OCI-LY1 (cell line): ENCODE data around the gene DGKA.

ENCODE experiments used
- H2AFZ ChIP-seq: fragments of 200-600 bp; sonication (generic), shearing (Covaris generic); 2 replicates; pipeline ENCODE4 v1.6.0; 2014; ENCODE audit warnings: antibody characterized with exemption, mild to moderate bottlenecking, low read length
- H3F3A ChIP-seq: fragments of 200-600 bp; sonication (generic), shearing (Covaris generic); 2 replicates; pipeline ENCODE4 v1.6.0; 2014; ENCODE audit warnings: mild to moderate bottlenecking, antibody characterized with exemption, low read length, moderate library complexity; ENCODE audit not compliant: insufficient read depth
- H3K27ac ChIP-seq: fragments of 200-600 bp; sonication (generic); 2 replicates; pipeline ENCODE4 v1.5.1; 2014; ENCODE audit warnings: low read length, mixed run types, mild to moderate bottlenecking, low read depth; ENCODE audit not compliant: poor library complexity, severe bottlenecking
- H3K27me3 ChIP-seq: fragments of 200-600 bp; sonication (generic); 2 replicates; pipeline ENCODE4 v1.6.0; 2014; ENCODE audit warnings: antibody characterized with exemption, mild to moderate bottlenecking, low read length, moderate library complexity; ENCODE audit not compliant: insufficient read depth
- H3K36me3 ChIP-seq: fragments of 200-600 bp; sonication (generic); 2 replicates; pipeline ENCODE4 v1.6.1; 2014; ENCODE audit warnings: mild to moderate bottlenecking, antibody characterized with exemption, low read length, moderate library complexity, mixed read lengths; ENCODE audit not compliant: insufficient read depth
- H3K4me1 ChIP-seq: fragments of 200-600 bp; sonication (generic); 2 replicates; pipeline ENCODE4 v1.5.1; 2014; ENCODE audit warnings: mild to moderate bottlenecking, low read length, moderate library complexity; ENCODE audit not compliant: insufficient read depth, severe bottlenecking
- H3K4me2 ChIP-seq: fragments of 200-600 bp; sonication (generic), shearing (Covaris generic); 2 replicates; pipeline ENCODE4 v1.6.1; 2014; ENCODE audit warnings: low read length
- H3K4me3 ChIP-seq: fragments of 200-600 bp; sonication (generic); 2 replicates; pipeline ENCODE4 v1.5.1; 2014; ENCODE audit warnings: low read length, low read depth, mild to moderate bottlenecking, mixed read lengths; ENCODE audit not compliant: poor library complexity, severe bottlenecking
- H3K79me2 ChIP-seq: fragments of 200-600 bp; shearing (Covaris generic); 2 replicates; pipeline ENCODE4 v1.6.1; 2016; ENCODE audit warnings: mixed run types, low read length, mixed read lengths; ENCODE audit not compliant: insufficient read depth
- H3K9ac ChIP-seq: fragments of 200-600 bp; sonication (generic), shearing (Covaris generic); 2 replicates; pipeline ENCODE4 v1.6.1; 2014; ENCODE audit warnings: mild to moderate bottlenecking, low read length, mixed read lengths
- H3K9me2 ChIP-seq: fragments of 200-600 bp; sonication (generic), shearing (Covaris generic); 2 replicates; pipeline ENCODE4 v1.6.1; 2014; ENCODE audit warnings: low read depth, mild to moderate bottlenecking, low read length, mixed read lengths
- H3K9me3 ChIP-seq: fragments of 200-600 bp; shearing (Covaris generic); 2 replicates; pipeline ENCODE4 v1.6.1; 2014; ENCODE audit warnings: low read length, mixed read lengths
- H4K20me1 ChIP-seq: fragments of 200-600 bp; sonication (generic), shearing (Covaris generic); 2 replicates; pipeline ENCODE4 v1.6.0; 2016; ENCODE audit warnings: mild to moderate bottlenecking, low read length; ENCODE audit not compliant: insufficient read depth
- CTCF ChIP-seq: fragments of 200-600 bp; sonication (generic), shearing (Covaris generic); IDR thresholded peaks from 2 replicates; pipeline ENCODE4 v1.5.1; 2017; ENCODE audit warnings: mild to moderate bottlenecking, antibody characterized with exemption, low read length, moderate library complexity, mixed read lengths
- EZH2 ChIP-seq: fragments of 200-600 bp; sonication (generic), shearing (Covaris generic); IDR thresholded peaks from 2 replicates; pipeline ENCODE4 v1.8.0; 2017; ENCODE audit warnings: borderline replicate concordance, mixed run types, mild to moderate bottlenecking, antibody characterized with exemption, low read length, moderate library complexity, mixed read lengths

The DGKA gene

GRCh38 chr12:55972042-55972441, 41.1 kb downstream of the DGKA start:
- Histone ChIP-seq H3K79me2 (peaks cover 19% of the 10 kb centered on the region), H3K36me3 (peaks cover 28% of the 10 kb centered on the region; the same call in 1 of the 2 replicates), H3K27ac (peak overlapping the region; percentile 47), H3K27me3 (no peaks in the 10 kb centered on the region), H3K4me1 (peaks cover 35% of the 10 kb centered on the region), H3K4me3 (peak overlapping the region; percentile 71), H3F3A (no peaks in the 10 kb centered on the region), H2AFZ (no peak overlapping the region), H3K9me2 (no peaks in the 10 kb centered on the region), H3K4me2 (peak overlapping the region; percentile 85; the same call in 1 of the 2 replicates), H3K9ac (no peak overlapping the region), H4K20me1 (no peaks in the 10 kb centered on the region), H3K9me3 (no peaks in the 10 kb centered on the region)
- TF ChIP-seq EZH2 = no peak
- no peak for TF ChIP-seq CTCF

GRCh38 chr12:55972456-55972855, 41.5 kb downstream of the DGKA start:
- Histone ChIP-seq H3K9me3 (no peaks in the 10 kb centered on the region), H3K9me2 (no peaks in the 10 kb centered on the region), H3K79me2 (peaks cover 15% of the 10 kb centered on the region), H2AFZ (no peak overlapping the region), H3K36me3 (peaks cover 28% of the 10 kb centered on the region; the same call in 1 of the 2 replicates), H3K4me2 (peak overlapping the region; percentile 85), H3F3A (no peaks in the 10 kb centered on the region), H3K9ac (peak overlapping the region; percentile 76), H4K20me1 (no peaks in the 10 kb centered on the region), H3K27ac (peak overlapping the region; percentile 47), H3K27me3 (no peaks in the 10 kb centered on the region), H3K4me3 (peak overlapping the region; percentile 71), H3K4me1 (peaks cover 31% of the 10 kb centered on the region)
- TF ChIP-seq EZH2 = no peak
- TF ChIP-seq CTCF = no peak

- Histone ChIP-seq H2AFZ (no peak overlapping the region), H3K4me3 (peak overlapping the region; percentile 71), H3K27ac (peak overlapping the region; percentile 47), H3K27me3 (no peaks in the 10 kb centered on the region), H4K20me1 (no peaks in the 10 kb centered on the region), H3K9me3 (no peaks in the 10 kb centered on the region), H3F3A (no peaks in the 10 kb centered on the region), H3K36me3 (peaks cover 28% of the 10 kb centered on the region; the same call in 1 of the 2 replicates), H3K9me2 (no peaks in the 10 kb centered on the region), H3K4me2 (peak overlapping the region; percentile 85), H3K79me2 (peaks cover 12% of the 10 kb centered on the region), H3K4me1 (peaks cover 25% of the 10 kb centered on the region), H3K9ac (peak overlapping the region; percentile 76)
- no peak for TF ChIP-seq EZH2
- no peak for TF ChIP-seq CTCF
Observed at GRCh38 chr12:55972911-55973598, 42.1 kb downstream of the DGKA start.
